SK-N-SH (cell line): Measurements from ENCODE around the gene CCDC80. TPM values are rescaled to one million over a fixed set of nuclear protein-coding genes. Genes with fewer than 3 reads are reported as not detected.

Source experiments
- CTCF ChIA-PET: fragments of 300-600, 350-600 bp; formaldehyde crosslinking; extraction: SDS; loops from one replicate; lab custom pipeline; 2021; lab: Yijun Ruan, JAX
- POLR2A ChIA-PET: fragments of 350-600 bp; sonication (Branson Sonifier 250); formaldehyde crosslinking; extraction: SDS; loops from one replicate; lab custom pipeline; 2020; ENCODE audit warnings: antibody characterized with exemption, inconsistent platforms; lab: Yijun Ruan, JAX
- DNase-seq: peaks from one replicate; pipeline ENCODE4 v3.0.0; 2012
- H2AFZ ChIP-seq: fragments of 200-600 bp; sonication (generic); 2 replicates; pipeline ENCODE4 v1.8.1; 2016; ENCODE audit warnings: antibody characterized with exemption, mild to moderate bottlenecking, low read depth
- H3F3A ChIP-seq: fragments of 200-600 bp; sonication (generic); replicated peaks from 2 replicates; pipeline ENCODE3; 2016; ENCODE audit warnings: antibody characterized with exemption, mild to moderate bottlenecking; ENCODE audit not compliant: insufficient read depth
- H3K27ac ChIP-seq, 2 experiments: fragments of 200-500 bp in 1 of 2; fragments of 200-600 bp in 1 of 2; sonication (Bioruptor generic) in 1 of 2; sonication (generic), shearing (Covaris generic) in 1 of 2; 2 replicates each; pipeline versions ENCODE4 v1.5.1 to v1.6.1; 2014 to 2016; ENCODE audit warnings: low read depth in 2 of 2, inconsistent platforms in 1 of 2, low read length in 1 of 2, mild to moderate bottlenecking in 1 of 2, mixed read lengths in 1 of 2
- H3K27me3 ChIP-seq: fragments of 200-600 bp; sonication (generic), shearing (Covaris generic); 2 replicates; pipeline ENCODE4 v1.6.1; 2016; ENCODE audit warnings: mixed run types; ENCODE audit not compliant: insufficient read depth
- H3K36me3 ChIP-seq, 2 experiments: fragments of 200-500 bp in 1 of 2; fragments of 200-600 bp in 1 of 2; sonication (Bioruptor generic) in 1 of 2; sonication (generic) in 1 of 2; replicated peaks in 1 of 2; 2 replicates each; pipeline versions ENCODE3 to v1.5.1; 2014 to 2016; ENCODE audit warnings: low read length in 1 of 2, mild to moderate bottlenecking in 1 of 2; ENCODE audit not compliant: insufficient read depth in 2 of 2, control insufficient read depth in 1 of 2
- H3K4me1 ChIP-seq, 2 experiments: fragments of 200-500 bp in 1 of 2; fragments of 200-600 bp in 1 of 2; sonication (Bioruptor generic) in 1 of 2; sonication (generic), shearing (Covaris generic) in 1 of 2; 2 replicates each; pipeline versions ENCODE4 v1.5.1 to v1.6.1; 2014 to 2016; ENCODE audit warnings: low read depth in 1 of 2, low read length in 1 of 2, mixed run types in 1 of 2; ENCODE audit not compliant: insufficient read depth in 2 of 2, control insufficient read depth in 1 of 2
- H3K4me2 ChIP-seq: fragments of 200-600 bp; sonication (generic), shearing (Covaris generic); 2 replicates; pipeline ENCODE4 v1.6.1; 2017; ENCODE audit warnings: mixed run types
- H3K4me3 ChIP-seq, 2 experiments: fragments of 200-500 bp in 1 of 2; fragments of 200-600 bp in 1 of 2; sonication (Bioruptor generic) in 1 of 2; sonication (generic), shearing (Covaris generic) in 1 of 2; 2 replicates each; pipeline versions ENCODE4 v1.5.1 to v1.8.1; 2014 to 2016; ENCODE audit warnings: low read depth in 2 of 2, inconsistent platforms in 1 of 2, low read length in 1 of 2, mild to moderate bottlenecking in 1 of 2, mixed read lengths in 1 of 2, moderate library complexity in 1 of 2
- H3K79me2 ChIP-seq: fragments of 200-600 bp; sonication (generic); 2 replicates; pipeline ENCODE4 v1.8.1; 2017; ENCODE audit warnings: mild to moderate bottlenecking; ENCODE audit not compliant: insufficient read depth
- H3K9ac ChIP-seq: fragments of 200-600 bp; sonication (generic); 2 replicates; pipeline ENCODE4 v1.6.1; 2017; ENCODE audit warnings: mixed run types
- H3K9me2 ChIP-seq: fragments of 200-600 bp; sonication (generic); 2 replicates; pipeline ENCODE4 v1.6.1; 2017; ENCODE audit warnings: mixed run types
- H3K9me3 ChIP-seq: fragments of 200-600 bp; sonication (generic); 2 replicates; pipeline ENCODE4 v1.6.1; 2017; ENCODE audit warnings: mixed run types, mild to moderate bottlenecking, moderate library complexity
- H4K20me1 ChIP-seq: fragments of 200-600 bp; sonication (generic); 2 replicates; pipeline ENCODE4 v1.6.1; 2017; ENCODE audit warnings: mild to moderate bottlenecking, mixed run types; ENCODE audit not compliant: insufficient read depth
- CHD2 ChIP-seq: fragments of 150-350 bp; IDR thresholded peaks from 2 replicates; pipeline ENCODE4 v1.6.1; 2018; ENCODE audit warnings: low read length; ENCODE audit not compliant: partially characterized antibody
- EZH2phosphoT487 ChIP-seq: fragments of 200-600 bp; sonication (generic); IDR thresholded peaks from 2 replicates; pipeline ENCODE4 v1.6.1; 2017; ENCODE audit warnings: low read depth, mixed run types, mild to moderate bottlenecking, antibody characterized with exemption, moderate library complexity, borderline replicate concordance
- FOSL2 ChIP-seq: IDR thresholded peaks from 2 replicates; pipeline ENCODE4 v1.4.0; 2012; ENCODE audit warnings: low read depth, mild to moderate bottlenecking, moderate library complexity, borderline replicate concordance
- GABPA ChIP-seq: IDR thresholded peaks from 2 replicates; pipeline ENCODE4 v1.4.0; 2012; ENCODE audit warnings: low read depth, mild to moderate bottlenecking
- MAX ChIP-seq: IDR thresholded peaks from 2 replicates; pipeline ENCODE4 v1.4.0; 2012; ENCODE audit warnings: low read depth
- MEF2A ChIP-seq: IDR thresholded peaks from 2 replicates; pipeline ENCODE4 v1.4.0; 2012; ENCODE audit warnings: low read depth, borderline replicate concordance
- MXI1 ChIP-seq: IDR thresholded peaks from 2 replicates; pipeline ENCODE4 v1.6.1; 2012; ENCODE audit warnings: mild to moderate bottlenecking, low read depth, low read length, improper control_type of control experiment
- RCOR1 ChIP-seq: fragments of 150-350 bp; IDR thresholded peaks from 2 replicates; pipeline ENCODE4 v1.6.1; 2017; ENCODE audit warnings: antibody characterized with exemption, low read length
- RFX5 ChIP-seq: IDR thresholded peaks from 2 replicates; pipeline ENCODE4 v1.6.1; 2012; ENCODE audit warnings: mild to moderate bottlenecking, improper control_type of control experiment, low read length
- RXRA ChIP-seq: IDR thresholded peaks from 2 replicates; pipeline ENCODE4 v1.4.0; 2012; ENCODE audit warnings: low read depth, mild to moderate bottlenecking, borderline replicate concordance
- SIN3A ChIP-seq: IDR thresholded peaks from 2 replicates; pipeline ENCODE4 v1.6.1; 2012; ENCODE audit warnings: low read depth, mild to moderate bottlenecking, low read length, moderate library complexity, borderline replicate concordance
- SMC3 ChIP-seq: IDR thresholded peaks from 2 replicates; pipeline ENCODE4 v1.6.1; 2012; ENCODE audit warnings: low read depth, low read length, improper control_type of control experiment
- TAF1 ChIP-seq: IDR thresholded peaks from 2 replicates; pipeline ENCODE4 v1.6.1; 2012; ENCODE audit warnings: low read depth, mild to moderate bottlenecking, low read length, moderate library complexity, borderline replicate concordance
- TCF12 ChIP-seq: IDR thresholded peaks from 2 replicates; pipeline ENCODE4 v1.4.0; 2012
- TEAD4 ChIP-seq: IDR thresholded peaks from 2 replicates; pipeline ENCODE4 v1.4.0; 2012; ENCODE audit warnings: mild to moderate bottlenecking, borderline replicate concordance; ENCODE audit not compliant: insufficient read depth
- USF2 ChIP-seq: fragments of 150-350 bp; IDR thresholded peaks from 2 replicates; pipeline ENCODE4 v1.6.1; 2017; ENCODE audit warnings: antibody characterized with exemption, low read length, low read depth, borderline replicate concordance
- ZBTB33 ChIP-seq: IDR thresholded peaks from 2 replicates; pipeline ENCODE4 v1.4.0; 2012; ENCODE audit warnings: low read depth, borderline replicate concordance
- WGBS: methylation state at CpG from one replicate; pipeline ENCODE4 v1.1.6; 2017; ENCODE audit warnings: low lambda C conversion rate; 5-methylcytosine and 5-hydroxymethylcytosine counted together
- polyA plus RNA-seq, 3 experiments: library from polyadenylated mRNA; depleted of rRNA; stranded (reverse); fragments of >200 nt; gene quantifications; 2 replicates each; pipeline ENCODE4 v1.2.3, GENCODE V29; 2012
- TF ChIP-seq, protein P1 (sequence below): fragments of 200-600 bp; sonication (generic); IDR thresholded peaks from 2 replicates; pipeline ENCODE4 v1.6.1; 2017; ENCODE audit warnings: antibody characterized with exemption, mild to moderate bottlenecking, moderate library complexity
- TF ChIP-seq, protein P2 (sequence below): fragments of 150-350 bp; IDR thresholded peaks from 2 replicates; pipeline ENCODE4 v1.6.1; 2016; ENCODE audit warnings: mild to moderate bottlenecking, low read depth, low read length

Gene CCDC80
- polyA plus RNA-seq, 1 of the 3 experiments (the other 2 are of a cell fraction) = 83.4 TPM

GRCh38 chr3:112610121-112610520, 30.8 kb downstream of the CCDC80 start:
- POLR2A ChIA-PET = no interaction called here
- H3K27ac ChIP-seq = no peak overlapping the region; a peak in 1 of 4 replicates
- H3K79me2 ChIP-seq = no peaks in the 10 kb centered on the region
- TF ChIP-seq, protein P1, sequence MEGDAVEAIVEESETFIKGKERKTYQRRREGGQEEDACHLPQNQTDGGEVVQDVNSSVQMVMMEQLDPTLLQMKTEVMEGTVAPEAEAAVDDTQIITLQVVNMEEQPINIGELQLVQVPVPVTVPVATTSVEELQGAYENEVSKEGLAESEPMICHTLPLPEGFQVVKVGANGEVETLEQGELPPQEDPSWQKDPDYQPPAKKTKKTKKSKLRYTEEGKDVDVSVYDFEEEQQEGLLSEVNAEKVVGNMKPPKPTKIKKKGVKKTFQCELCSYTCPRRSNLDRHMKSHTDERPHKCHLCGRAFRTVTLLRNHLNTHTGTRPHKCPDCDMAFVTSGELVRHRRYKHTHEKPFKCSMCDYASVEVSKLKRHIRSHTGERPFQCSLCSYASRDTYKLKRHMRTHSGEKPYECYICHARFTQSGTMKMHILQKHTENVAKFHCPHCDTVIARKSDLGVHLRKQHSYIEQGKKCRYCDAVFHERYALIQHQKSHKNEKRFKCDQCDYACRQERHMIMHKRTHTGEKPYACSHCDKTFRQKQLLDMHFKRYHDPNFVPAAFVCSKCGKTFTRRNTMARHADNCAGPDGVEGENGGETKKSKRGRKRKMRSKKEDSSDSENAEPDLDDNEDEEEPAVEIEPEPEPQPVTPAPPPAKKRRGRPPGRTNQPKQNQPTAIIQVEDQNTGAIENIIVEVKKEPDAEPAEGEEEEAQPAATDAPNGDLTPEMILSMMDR = no peak
- TF ChIP-seq USF2 = no peak
- no peak for TF ChIP-seq EZH2phosphoT487
- no peak for TF ChIP-seq RCOR1
- TF ChIP-seq FOSL2 = no peak
- TF ChIP-seq MAX = no peak
- TF ChIP-seq SIN3A = no peak
- no peak for TF ChIP-seq RXRA
- no peak for TF ChIP-seq TAF1
- TF ChIP-seq, protein P2, sequence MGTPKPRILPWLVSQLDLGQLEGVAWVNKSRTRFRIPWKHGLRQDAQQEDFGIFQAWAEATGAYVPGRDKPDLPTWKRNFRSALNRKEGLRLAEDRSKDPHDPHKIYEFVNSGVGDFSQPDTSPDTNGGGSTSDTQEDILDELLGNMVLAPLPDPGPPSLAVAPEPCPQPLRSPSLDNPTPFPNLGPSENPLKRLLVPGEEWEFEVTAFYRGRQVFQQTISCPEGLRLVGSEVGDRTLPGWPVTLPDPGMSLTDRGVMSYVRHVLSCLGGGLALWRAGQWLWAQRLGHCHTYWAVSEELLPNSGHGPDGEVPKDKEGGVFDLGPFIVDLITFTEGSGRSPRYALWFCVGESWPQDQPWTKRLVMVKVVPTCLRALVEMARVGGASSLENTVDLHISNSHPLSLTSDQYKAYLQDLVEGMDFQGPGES = no peak
- TF ChIP-seq RFX5 = no peak
- no peaks in the 10 kb centered on the region for H4K20me1 ChIP-seq
- peaks cover 34% of the 10 kb centered on the region for H3F3A ChIP-seq
- H3K4me1 ChIP-seq = peaks cover 0 to 4% of the 10 kb centered on the region in 2 experiments; a peak in 2 of 4 replicates
- no peak for DNase-seq
- CTCF ChIA-PET = no interaction called here
- H3K9me3 ChIP-seq = no peaks in the 10 kb centered on the region
- no peaks in the 10 kb centered on the region for H3K27me3 ChIP-seq
- no peaks in the 10 kb centered on the region for H3K9me2 ChIP-seq
- H3K9ac ChIP-seq = no peak overlapping the region
- WGBS = 94% methylated on average over 3 of the region's 3 CpGs
- no peak overlapping the region for H3K4me2 ChIP-seq
- H3K4me3 ChIP-seq = no peak overlapping the region
- H3K36me3 ChIP-seq = peaks cover 68 to 82% of the 10 kb centered on the region in 2 experiments
- no peak overlapping the region for H2AFZ ChIP-seq

DNA sequence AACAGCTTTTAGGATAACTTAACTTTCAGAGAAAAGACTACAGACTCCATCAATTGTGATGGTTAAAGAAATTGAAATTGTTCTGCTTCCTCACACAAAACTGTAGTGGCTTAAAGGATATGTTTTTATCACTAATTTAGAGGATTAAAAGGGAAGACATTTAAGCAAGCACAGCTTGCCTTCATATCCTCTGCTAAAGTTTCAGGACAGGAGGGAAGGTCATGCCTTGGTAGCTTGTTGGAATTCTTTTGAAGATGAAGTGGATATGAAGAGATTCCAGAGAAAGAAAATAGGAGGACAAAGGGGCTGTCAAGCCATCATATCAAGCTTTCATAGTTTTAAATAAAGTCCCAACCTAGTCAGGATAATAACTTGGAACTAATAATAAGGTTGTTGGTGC, 33.1 kb downstream of the CCDC80 start:
- TF ChIP-seq ZBTB33 (no peak), TAF1 (no peak), FOSL2 (no peak), TEAD4 (no peak), RFX5 (no peak), CHD2 (no peak), GABPA (no peak), MEF2A (no peak), SMC3 (no peak), MXI1 (no peak), TCF12 (no peak)
- TF ChIP-seq, protein P2 = no peak
- no peak overlapping the region for H2AFZ ChIP-seq
- POLR2A ChIA-PET = no interaction called here
- H3K27ac ChIP-seq = peak overlapping the region in 1 of 2 experiments; percentile 96; a peak in 2 of 4 replicates
- DNase-seq = no peak
- CTCF ChIA-PET = interaction anchor here (0.9 to 1.3 kb wide), 3 partner anchors 12 to 372 kb away, joined by 3 to 4 read pairs (median 3); no protein-coding TSS in a partner anchor
- H3F3A ChIP-seq = peaks cover 49% of the 10 kb centered on the region
- H4K20me1 ChIP-seq = no peaks in the 10 kb centered on the region
- no peaks in the 10 kb centered on the region for H3K9me2 ChIP-seq
- no peak overlapping the region for H3K4me3 ChIP-seq
- H3K4me2 ChIP-seq = no peak overlapping the region
- peaks cover 53 to 67% of the 10 kb centered on the region in 2 experiments for H3K36me3 ChIP-seq
- peaks cover 4 to 5% of the 10 kb centered on the region in 2 experiments; a peak in 3 of 4 replicates for H3K4me1 ChIP-seq
- no peaks in the 10 kb centered on the region for H3K79me2 ChIP-seq
- no peaks in the 10 kb centered on the region for H3K27me3 ChIP-seq
- no peaks in the 10 kb centered on the region for H3K9me3 ChIP-seq
- no peak overlapping the region for H3K9ac ChIP-seq
